HCEC 1CT (cell line): ENCODE data around the gene GRAMD2A.

Experiments
- DNase-seq: peaks from one replicate; pipeline ENCODE4 v3.0.0-alpha.2; 2017

GRAMD2A gene

GRCh38 chr15:72216079-72216478 lies 18.5 kb upstream of the GRAMD2A start:
- DNase-seq = no peak

- DNase-seq = no peak
These were observed 10.0 kb upstream of the GRAMD2A start for GRCh38 chr15:72207558-72208085.

GRCh38 chr15:72206677-72207000 lies 9.1 kb upstream of the GRAMD2A start:
- DNase-seq = no peak

- no peak for DNase-seq
These were observed 8.5 kb upstream of the GRAMD2A start for GRCh38 chr15:72205896-72206676.

- no peak for DNase-seq
These were observed 7.7 kb upstream of the GRAMD2A start for GRCh38 chr15:72205273-72205672.

- peak; percentile 47 for DNase-seq
These were observed 5.9 kb upstream of the GRAMD2A start for GRCh38 chr15:72203507-72203837.

GRCh38 chr15:72202801-72203506 lies 5.4 kb upstream of the GRAMD2A start:
- DNase-seq = no peak

- no peak for DNase-seq
These were observed 4.7 kb upstream of the GRAMD2A start for GRCh38 chr15:72202302-72202701.

- DNase-seq = no peak
These were observed 3.9 kb upstream of the GRAMD2A start for GRCh38 chr15:72201391-72201921.

- no peak for DNase-seq
These were observed 3.0 kb upstream of the GRAMD2A start for GRCh38 chr15:72200395-72201237.

GRCh38 chr15:72199721-72200212 lies 2.2 kb upstream of the GRAMD2A start:
- peak; percentile 48 for DNase-seq

GRCh38 chr15:72199205-72199515 lies 1.6 kb upstream of the GRAMD2A start:
- DNase-seq = no peak

- no peak for DNase-seq
These were observed 993 bp upstream of the GRAMD2A start for GRCh38 chr15:72198356-72199204.

GRCh38 chr15:72197041-72197459 lies 537 bp downstream of the GRAMD2A start:
- DNase-seq = no peak

- no peak for DNase-seq
These were observed 1.1 kb downstream of the GRAMD2A start for GRCh38 chr15:72196409-72197040.

- DNase-seq = no peak
These were observed 2.5 kb downstream of the GRAMD2A start for GRCh38 chr15:72195101-72195511.

- DNase-seq = no peak
These were observed 3.7 kb downstream of the GRAMD2A start for GRCh38 chr15:72193836-72194396.

- DNase-seq = no peak
These were observed 5.2 kb downstream of the GRAMD2A start for GRCh38 chr15:72192416-72192815.

GRCh38 chr15:72189250-72189902 lies 8.2 kb downstream of the GRAMD2A start:
- DNase-seq = no peak

- DNase-seq = no peak
These were observed 13.3 kb downstream of the GRAMD2A start for GRCh38 chr15:72184165-72184811.
